ENCODE measurements around the gene HOXD11.

The HOXD11 gene

DNA sequence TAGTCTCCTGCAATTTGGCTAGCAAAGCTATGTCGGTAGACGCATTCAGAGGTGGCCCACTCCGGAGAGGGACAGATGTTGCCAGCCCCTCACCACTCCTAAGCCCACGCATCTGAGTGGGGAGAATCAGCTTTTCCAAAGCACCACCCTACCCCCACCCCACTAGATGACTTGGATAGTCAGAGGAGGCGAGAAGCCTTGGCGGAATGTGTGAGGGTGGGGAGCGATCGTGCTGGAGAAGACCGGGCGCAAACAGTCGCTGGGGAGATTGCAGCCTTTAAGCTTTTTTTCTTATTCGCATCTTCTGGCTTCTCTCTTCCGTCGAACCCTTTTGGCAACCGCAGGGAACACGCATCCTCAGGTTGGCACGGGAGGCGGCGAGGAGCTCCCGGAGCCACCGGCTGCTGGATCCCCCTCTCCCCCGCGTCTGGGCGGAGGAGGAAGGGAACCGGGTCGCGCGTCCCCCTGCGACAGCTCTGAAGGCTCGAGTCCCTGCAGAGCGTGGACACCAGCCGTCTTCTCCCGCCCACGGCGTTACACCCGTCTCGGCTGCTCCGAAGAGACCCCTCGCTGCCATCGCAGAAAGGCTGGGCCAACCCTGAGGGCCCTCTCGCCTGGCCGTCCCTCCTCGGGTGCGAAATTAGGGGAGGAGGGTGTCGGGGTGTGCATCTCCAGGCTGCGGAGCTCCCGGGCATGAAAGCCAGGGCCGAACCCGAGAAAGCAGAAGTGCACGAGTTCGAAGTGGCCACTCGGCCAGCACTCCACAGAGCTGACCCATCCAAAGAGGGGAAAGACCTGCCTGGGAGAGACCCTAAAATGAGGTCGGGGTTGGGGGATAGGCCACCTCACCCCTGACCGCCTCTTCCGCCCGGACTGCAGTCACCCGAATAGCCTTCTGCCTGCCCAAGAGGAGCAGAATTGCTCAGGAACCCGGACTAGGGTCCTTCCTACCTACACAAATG, 35.5 kb upstream of the HOXD11 start:
- no peak for TF ChIP-seq POLR2A (IDR thresholded peaks at IDR 0.05; ENCODE audit: extremely low read depth, insufficient read length)
- TF ChIP-seq CTCF (IDR thresholded peaks at IDR 0.05; ENCODE audit: low read depth, low read length): no peak
- no peak for TF ChIP-seq MYC (IDR thresholded peaks at IDR 0.05; ENCODE audit: low read depth, low read length)
- no peak for TF ChIP-seq MAX (IDR thresholded peaks at IDR 0.05; ENCODE audit: low read depth, low read length)
- no peak for DNase-seq (ENCODE audit: low read depth)
- H3K4me3 ChIP-seq (ENCODE audit: low read depth, low read length): no peak overlapping the region

GRCh38 chr2:176072292-176072669, 34.8 kb upstream of the HOXD11 start:
- H3K4me3 ChIP-seq (ENCODE audit: low read depth, low read length): no peak overlapping the region
- DNase-seq (ENCODE audit: low read depth): no peak
- TF ChIP-seq CTCF (IDR thresholded peaks at IDR 0.05; ENCODE audit: low read depth, low read length): no peak
- no peak for TF ChIP-seq MAX (IDR thresholded peaks at IDR 0.05; ENCODE audit: low read depth, low read length)
- TF ChIP-seq POLR2A (IDR thresholded peaks at IDR 0.05; ENCODE audit: extremely low read depth, insufficient read length): no peak
- TF ChIP-seq MYC (IDR thresholded peaks at IDR 0.05; ENCODE audit: low read depth, low read length): no peak

- no peak for DNase-seq (ENCODE audit: low read depth)
- no peak for TF ChIP-seq MYC (IDR thresholded peaks at IDR 0.05; ENCODE audit: low read depth, low read length)
- TF ChIP-seq CTCF (IDR thresholded peaks at IDR 0.05; ENCODE audit: low read depth, low read length): no peak
- TF ChIP-seq MAX (IDR thresholded peaks at IDR 0.05; ENCODE audit: low read depth, low read length): no peak
- no peak for TF ChIP-seq POLR2A (IDR thresholded peaks at IDR 0.05; ENCODE audit: extremely low read depth, insufficient read length)
- no peak overlapping the region for H3K4me3 ChIP-seq (ENCODE audit: low read depth, low read length)
Measured at GRCh38 chr2:176072951-176073904, 33.9 kb upstream of the HOXD11 start.

GRCh38 chr2:176074919-176075425, 32.1 kb upstream of the HOXD11 start:
- no peak for DNase-seq (ENCODE audit: low read depth)
- no peak for TF ChIP-seq MAX (IDR thresholded peaks at IDR 0.05; ENCODE audit: low read depth, low read length)
- no peak for TF ChIP-seq CTCF (IDR thresholded peaks at IDR 0.05; ENCODE audit: low read depth, low read length)
- no peak for TF ChIP-seq MYC (IDR thresholded peaks at IDR 0.05; ENCODE audit: low read depth, low read length)
- TF ChIP-seq POLR2A (IDR thresholded peaks at IDR 0.05; ENCODE audit: extremely low read depth, insufficient read length): no peak
- no peak overlapping the region for H3K4me3 ChIP-seq (ENCODE audit: low read depth, low read length)

DNA sequence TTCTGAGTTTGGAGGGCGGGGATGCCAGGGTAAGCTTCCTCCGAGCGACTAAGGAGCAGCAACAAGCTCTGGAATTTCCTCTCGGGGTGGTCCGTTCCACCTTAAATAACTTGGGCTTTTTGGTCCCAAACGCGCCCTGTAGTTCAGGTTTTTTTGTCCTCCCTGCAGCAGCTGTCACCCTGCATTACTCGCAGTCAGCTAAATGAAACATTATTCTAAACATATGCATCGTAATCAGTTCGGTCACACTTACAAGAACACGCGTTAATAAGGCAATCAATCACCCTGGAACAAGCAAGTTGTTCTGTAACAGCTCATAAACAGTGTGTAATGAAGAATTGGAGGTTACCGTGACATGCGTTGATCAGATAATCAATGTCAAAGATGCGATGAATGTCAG, 31.6 kb upstream of the HOXD11 start:
- H3K4me3 ChIP-seq (ENCODE audit: low read depth, low read length): no peak overlapping the region

More for the DNA sequence above, 31.6 kb upstream of the HOXD11 start:
- no peak for DNase-seq (ENCODE audit: low read depth)
- TF ChIP-seq MAX (IDR thresholded peaks at IDR 0.05; ENCODE audit: low read depth, low read length) (no peak), POLR2A (IDR thresholded peaks at IDR 0.05; ENCODE audit: extremely low read depth, insufficient read length) (no peak), MYC (IDR thresholded peaks at IDR 0.05; ENCODE audit: low read depth, low read length) (no peak), CTCF (IDR thresholded peaks at IDR 0.05; ENCODE audit: low read depth, low read length) (no peak)
